Measurements from ENCODE around the gene BCKDHB. TPM values are rescaled to one million over a fixed set of nuclear protein-coding genes. Genes with fewer than 3 reads are reported as not detected.

The BCKDHB gene
- polyA plus RNA-seq, 2 of the 4 experiments (the other 2 are of a cell fraction): 7.7 to 15.0 TPM

- DNase-seq (ENCODE audit: low read depth in 1 of 2, low spot score in 1 of 2): no peak
- no peak overlapping the region for H3K4me2 ChIP-seq
- ATAC-seq: no peak
- FAIRE-seq: no peak
- ChIA-PET POLR2A (no interaction called here), CTCF (no interaction called here)
- TF ChIP-seq NFE2L2 (conservative IDR thresholded peaks at IDR 0.05; ENCODE audit: low read length) (no peak), FOSL2 (IDR thresholded peaks at IDR 0.05) (no peak), FOSL2 (CRISPR knock-in tag; IDR thresholded peaks at IDR 0.05) (no peak), RCOR1 (IDR thresholded peaks at IDR 0.05; ENCODE audit: low read depth, low read length) (no peak), HOXB13 (CRISPR knock-in tag; IDR thresholded peaks at IDR 0.05; ENCODE audit: low read depth) (no peak), REST (IDR thresholded peaks at IDR 0.05) (no peak), EP300 (IDR thresholded peaks at IDR 0.05) (no peak), SMC3 (IDR thresholded peaks at IDR 0.05) (no peak)
- H3K9me3 ChIP-seq: no peaks in the 10 kb centered on the region
- no peak overlapping the region for H3K27ac ChIP-seq
- H3K4me3 ChIP-seq: no peak overlapping the region
- H3K4me1 ChIP-seq: peaks cover 11% of the 10 kb centered on the region
Measured at GRCh38 chr6:80145509-80145908, 39.0 kb downstream of the BCKDHB start.

GRCh38 chr6:80145921-80146320 lies 39.5 kb downstream of the BCKDHB start:
- WGBS (ENCODE audit: missing lambda C conversion rate): 94% methylated on average over 1 of the region's 1 CpG
- CTCF ChIA-PET: no interaction called here
- POLR2A ChIA-PET: no interaction called here
- no peak overlapping the region for H3K4me3 ChIP-seq
- no peak for ATAC-seq
- no peak overlapping the region for H3K27ac ChIP-seq
- DNase-seq (ENCODE audit: low read depth in 1 of 2, low spot score in 1 of 2): no peak
- peaks cover 11% of the 10 kb centered on the region for H3K4me1 ChIP-seq
- H3K4me2 ChIP-seq: no peak overlapping the region
- H3K9me3 ChIP-seq: no peaks in the 10 kb centered on the region
- FAIRE-seq: no peak
- TF ChIP-seq HMGXB4 (CRISPR knock-in tag; IDR thresholded peaks at IDR 0.05; ENCODE audit: borderline replicate concordance) (no peak), CBX2 (IDR thresholded peaks at IDR 0.05; ENCODE audit: borderline replicate concordance, low read depth) (no peak), JUNB (IDR thresholded peaks at IDR 0.05) (no peak), KDM1A (IDR thresholded peaks at IDR 0.05; ENCODE audit: low read depth) (no peak), MAFK (IDR thresholded peaks at IDR 0.05; ENCODE audit: partially characterized antibody) (no peak), ATOH8 (CRISPR knock-in tag; IDR thresholded peaks at IDR 0.05; ENCODE audit: low read depth) (no peak), MAZ (IDR thresholded peaks at IDR 0.05; ENCODE audit: borderline replicate concordance, low read depth, low read length) (no peak), MYC (IDR thresholded peaks at IDR 0.05; ENCODE audit: borderline replicate concordance, low read length) (no peak), POLR2AphosphoS2 (conservative IDR thresholded peaks at IDR 0.05; ENCODE audit: low read length) (no peak), ZSCAN20 (CRISPR knock-in tag; IDR thresholded peaks at IDR 0.05) (no peak), NPAS2 (CRISPR knock-in tag; IDR thresholded peaks at IDR 0.05; ENCODE audit: borderline replicate concordance) (no peak), ZNF302 (CRISPR knock-in tag; IDR thresholded peaks at IDR 0.05) (no peak), PBX3 (IDR thresholded peaks at IDR 0.05) (no peak)

Measured in A549 (cell line).